IMR-90 (cell line): ENCODE results near the gene CHRM4. TPM values are rescaled to one million over a fixed set of nuclear protein-coding genes. Genes with fewer than 3 reads are reported as not detected.

ENCODE experiments used
- ATAC-seq: fragments of 200-7000 bp; cut with Tn5 transposase; 2 replicates; pipeline ENCODE4 v1.9.1; 2020; ENCODE audit warnings: low read depth, mild to moderate bottlenecking, moderate library complexity
- BruUV-seq: library from RNA; stranded (reverse); fragments of 400-500 nt; replicated peaks from 2 replicates; lab custom pipeline; 2021; lab: Mats Ljungman, UMichigan
- CTCF ChIA-PET: fragments of 300-600 bp; formaldehyde crosslinking; extraction: SDS; loops from one replicate; lab custom pipeline; 2021; ENCODE audit warnings: antibody characterized with exemption; lab: Yijun Ruan, JAX
- POLR2A ChIA-PET: fragments of 300-600 bp; sonication (Branson Sonifier 250); formaldehyde crosslinking; loops from one replicate; lab custom pipeline; 2022; ENCODE audit warnings: antibody characterized with exemption; ENCODE audit not compliant: unreplicated experiment; lab: Charles Lee
- DNase-seq: peaks from one replicate; pipeline ENCODE4 v3.0.0; 2013
- H2AFZ ChIP-seq: replicated peaks from 2 replicates; pipeline ENCODE3; 2013; ENCODE audit warnings: low read length, mild to moderate bottlenecking; ENCODE audit not compliant: poor library complexity
- H2AK5ac ChIP-seq: 2 replicates; pipeline ENCODE4 v1.6.1; 2013; ENCODE audit warnings: low read depth, low read length, inconsistent platforms
- H2AK9ac ChIP-seq: replicated peaks from 2 replicates; pipeline ENCODE3; 2013; ENCODE audit warnings: mild to moderate bottlenecking, low read depth, low read length, moderate library complexity; ENCODE audit not compliant: poor library complexity
- H2BK120ac ChIP-seq: 2 replicates; pipeline ENCODE4 v1.6.1; 2013; ENCODE audit warnings: low read depth, low read length, inconsistent platforms
- H2BK15ac ChIP-seq: 3 replicates; pipeline ENCODE4 v1.6.1; 2013; ENCODE audit warnings: low read depth, low read length, inconsistent platforms
- H2BK20ac ChIP-seq: 2 replicates; pipeline ENCODE4 v1.6.1; 2013; ENCODE audit warnings: low read depth, mild to moderate bottlenecking, inconsistent platforms, low read length, moderate library complexity
- H2BK5ac ChIP-seq: 2 replicates; pipeline ENCODE4 v1.6.1; 2013; ENCODE audit warnings: mild to moderate bottlenecking, low read depth, low read length, inconsistent platforms; ENCODE audit not compliant: poor library complexity, severe bottlenecking
- H3K14ac ChIP-seq: replicated peaks from 2 replicates; pipeline ENCODE4 v1.6.1; 2013; ENCODE audit warnings: low read depth, low read length, inconsistent platforms
- H3K18ac ChIP-seq: 2 replicates; pipeline ENCODE4 v1.6.1; 2013; ENCODE audit warnings: low read depth, low read length, control low read depth
- H3K23ac ChIP-seq: 2 replicates; pipeline ENCODE4 v1.6.1; 2013; ENCODE audit warnings: low read depth, low read length, inconsistent platforms
- H3K27ac ChIP-seq: 2 replicates; pipeline ENCODE4 v1.5.1; 2013; ENCODE audit warnings: mild to moderate bottlenecking, control low read depth, low read length; ENCODE audit not compliant: insufficient read depth
- H3K27me3 ChIP-seq: 2 replicates; pipeline ENCODE4 v1.6.1; 2013; ENCODE audit warnings: low read length; ENCODE audit not compliant: control insufficient read depth, insufficient read depth
- H3K36me3 ChIP-seq: 2 replicates; pipeline ENCODE4 v1.6.1; 2013; ENCODE audit warnings: low read length, mixed read lengths; ENCODE audit not compliant: control insufficient read depth, insufficient read depth
- H3K4ac ChIP-seq: 2 replicates; pipeline ENCODE4 v1.6.1; 2013; ENCODE audit warnings: low read depth, low read length, inconsistent platforms
- H3K4me1 ChIP-seq: 2 replicates; pipeline ENCODE4 v1.6.1; 2013; ENCODE audit warnings: low read length, mixed read lengths; ENCODE audit not compliant: control insufficient read depth, insufficient read depth
- H3K4me2 ChIP-seq: 2 replicates; pipeline ENCODE4 v1.6.1; 2013; ENCODE audit warnings: low read depth, mild to moderate bottlenecking, control low read depth, low read length, moderate library complexity
- H3K4me3 ChIP-seq: 2 replicates; pipeline ENCODE4 v1.5.1; 2013; ENCODE audit warnings: low read depth, mild to moderate bottlenecking, control low read depth, low read length, moderate library complexity; ENCODE audit not compliant: insufficient read depth
- H3K56ac ChIP-seq: 2 replicates; pipeline ENCODE4 v1.6.1; 2013; ENCODE audit warnings: low read length, inconsistent platforms; ENCODE audit not compliant: insufficient read depth; ENCODE audit errors: extremely low read depth
- H3K79me1 ChIP-seq, 2 experiments: 2 replicates each; pipeline ENCODE4 v1.6.1; 2013; ENCODE audit warnings: low read length in 2 of 2, inconsistent platforms in 1 of 2, low read depth in 1 of 2
- H3K9ac ChIP-seq: 2 replicates; pipeline ENCODE4 v1.6.1; 2013; ENCODE audit warnings: low read depth, low read length, control low read depth
- H3K9me1 ChIP-seq: 2 replicates; pipeline ENCODE4 v1.6.1; 2013; ENCODE audit warnings: low read length, inconsistent platforms; ENCODE audit not compliant: insufficient read depth
- H3K9me3 ChIP-seq: 2 replicates; pipeline ENCODE4 v1.6.1; 2013; ENCODE audit warnings: low read length; ENCODE audit not compliant: control insufficient read depth, insufficient read depth
- H4K20me1 ChIP-seq: 2 replicates; pipeline ENCODE4 v1.6.1; 2013; ENCODE audit warnings: low read length, inconsistent platforms; ENCODE audit not compliant: insufficient read depth
- H4K5ac ChIP-seq: 2 replicates; pipeline ENCODE4 v1.6.1; 2013; ENCODE audit warnings: mild to moderate bottlenecking, low read depth, low read length, control low read depth
- H4K8ac ChIP-seq, 2 experiments: 2 replicates each; pipeline ENCODE4 v1.6.1; 2013; ENCODE audit warnings: low read depth in 2 of 2, low read length in 2 of 2, control low read depth in 1 of 2, inconsistent platforms in 1 of 2
- H4K91ac ChIP-seq: 2 replicates; pipeline ENCODE4 v1.6.1; 2013; ENCODE audit warnings: low read depth, low read length, inconsistent platforms; ENCODE audit not compliant: insufficient read depth
- BHLHE40 ChIP-seq: fragments of 150-350 bp; IDR thresholded peaks from 2 replicates; pipeline ENCODE4 v1.6.1; 2016; ENCODE audit warnings: mild to moderate bottlenecking, low read depth, low read length
- CEBPB ChIP-seq: IDR thresholded peaks from 2 replicates; pipeline ENCODE4 v1.6.1; 2012; ENCODE audit warnings: low read depth, low read length, improper control_type of control experiment
- CHD1 ChIP-seq: IDR thresholded peaks from 2 replicates; pipeline ENCODE4 v1.6.1; 2012; ENCODE audit warnings: low read depth, low read length, improper control_type of control experiment
- CTCF ChIP-seq: conservative IDR thresholded peaks from 2 replicates; pipeline ENCODE4 v1.5.1; 2012; ENCODE audit warnings: mild to moderate bottlenecking, low read depth, low read length, improper control_type of control experiment
- ELK1 ChIP-seq: fragments of 150-350 bp; IDR thresholded peaks from 2 replicates; pipeline ENCODE4 v1.6.1; 2016; ENCODE audit warnings: low read depth, mild to moderate bottlenecking, low read length, moderate library complexity, borderline replicate concordance
- FOS ChIP-seq: fragments of 150-350 bp; IDR thresholded peaks from 2 replicates; pipeline ENCODE4 v1.6.1; 2016; ENCODE audit warnings: low read depth, low read length
- MAFK ChIP-seq: IDR thresholded peaks from 2 replicates; pipeline ENCODE4 v1.6.1; 2012; ENCODE audit warnings: low read depth, low read length, improper control_type of control experiment
- MAZ ChIP-seq: IDR thresholded peaks from 2 replicates; pipeline ENCODE4 v1.6.1; 2012; ENCODE audit warnings: low read depth, mild to moderate bottlenecking, low read length, improper control_type of control experiment, moderate library complexity, borderline replicate concordance
- MXI1 ChIP-seq: IDR thresholded peaks from 2 replicates; pipeline ENCODE4 v1.6.1; 2012; ENCODE audit warnings: low read depth, mild to moderate bottlenecking, low read length, moderate library complexity, borderline replicate concordance
- NFE2L2 ChIP-seq: fragments of 150-350 bp; IDR thresholded peaks from 2 replicates; pipeline ENCODE4 v1.6.1; 2016; ENCODE audit warnings: low read depth, mild to moderate bottlenecking, low read length
- POLR2A ChIP-seq: IDR thresholded peaks from 2 replicates; pipeline ENCODE4 v1.6.1; 2012; ENCODE audit warnings: mild to moderate bottlenecking, low read depth, low read length
- RAD21 ChIP-seq: IDR thresholded peaks from 2 replicates; pipeline ENCODE4 v1.6.1; 2012; ENCODE audit warnings: low read length, improper control_type of control experiment
- RCOR1 ChIP-seq: IDR thresholded peaks from 2 replicates; pipeline ENCODE4 v1.6.1; 2012; ENCODE audit warnings: mild to moderate bottlenecking, low read length, improper control_type of control experiment; ENCODE audit not compliant: insufficient replicate concordance
- SMC3 ChIP-seq: fragments of 150-350 bp; IDR thresholded peaks from 2 replicates; pipeline ENCODE4 v1.6.1; 2016; ENCODE audit warnings: low read depth, mild to moderate bottlenecking, antibody characterized with exemption, low read length, moderate library complexity
- WGBS, 2 experiments: methylation state at CpG; one replicate each; pipeline versions ENCODE4 v1.1.5 to v1.1.7; 2013; ENCODE audit warnings: missing lambda C conversion rate in 2 of 2; ENCODE audit not compliant: insufficient read length in 1 of 2; ENCODE audit errors: extremely low coverage in 2 of 2; 5-methylcytosine and 5-hydroxymethylcytosine counted together
- dilution Hi-C: fragments of 300-500 bp; cut with HindIII; formaldehyde crosslinking; loops from one replicate; pipeline ENCODE4 v1.14.3; 2018; ENCODE audit warnings: low sequenced_read_pairs; ENCODE audit not compliant: unreplicated experiment
- in situ Hi-C: fragments of 300-500 bp; cut with MboI; formaldehyde crosslinking; loops from 3 replicates; pipeline ENCODE4 v1.14.3; 2019; ENCODE audit warnings: low sequenced_read_pairs, inconsistent platforms, mixed read lengths
- intact Hi-C: fragments of 100-400 bp; cut with micrococcal nuclease; formaldehyde crosslinking; loops from 2 replicates; pipeline ENCODE4 v1.10.0; 2022
- polyA plus RNA-seq, 3 experiments: library from polyadenylated mRNA; depleted of rRNA; stranded (reverse); fragments of >200 nt; gene quantifications; 2 replicates each; pipeline ENCODE4 v1.2.3, GENCODE V29; 2012; ENCODE audit warnings: low replicate concordance in 1 of 3
- total RNA-seq: library from RNA; depleted of rRNA; stranded (reverse); fragments of >200 nt; gene quantifications from 2 replicates; pipeline ENCODE4 v1.2.3, GENCODE V29; 2012

CHRM4 gene
- total and polyA plus RNA-seq, 2 of the 4 experiments (the other 2 are of a cell fraction), result 0.09 to 0.18 TPM

- peaks cover 10% of the 10 kb centered on the region; the same call in 1 of the 2 replicates for H3K9me1 ChIP-seq
- H2BK15ac ChIP-seq, result no peak overlapping the region
- H2BK20ac ChIP-seq, result no peak overlapping the region
- H4K8ac ChIP-seq, result no peak overlapping the region
- H3K27me3 ChIP-seq, result peaks cover 33% of the 10 kb centered on the region
- no peaks in the 10 kb centered on the region for H3K79me1 ChIP-seq
- no peak overlapping the region for H3K9ac ChIP-seq
- peaks cover 8% of the 10 kb centered on the region; the same call in 1 of the 2 replicates for H3K4me1 ChIP-seq
- H2BK5ac ChIP-seq, result no peak overlapping the region
- dilution Hi-C loops, result no loop called here
- no peak overlapping the region for H3K14ac ChIP-seq
- no peak overlapping the region for H3K4ac ChIP-seq
- H3K56ac ChIP-seq, result no peak overlapping the region
- peak overlapping the region; percentile 88; the same call in 1 of the 2 replicates for H3K23ac ChIP-seq
- H2BK120ac ChIP-seq, result no peak overlapping the region
- H4K91ac ChIP-seq, result no peak overlapping the region
- ChIA-PET POLR2A (no interaction called here), CTCF (interaction anchor here (0.9 to 2.3 kb wide), 3 partner anchors 10 to 146 kb away, joined by 3 to 12 read pairs (median 6); no protein-coding TSS in a partner anchor)
- intact Hi-C loops, result loop anchor here (1.0 to 10.0 kb wide), 4 partner anchors 140 to 295 kb away; partner anchors contain the start of genes ATG13 and HARBI1
- H3K27ac ChIP-seq, result no peak overlapping the region
- no peak overlapping the region for H3K18ac ChIP-seq
- H4K5ac ChIP-seq, result no peak overlapping the region
- ATAC-seq (peak; percentile 69), DNase-seq (peak; percentile 46)
- H3K4me3 ChIP-seq, result peak overlapping the region; percentile 45
- H3K36me3 ChIP-seq, result no peaks in the 10 kb centered on the region
- in situ Hi-C loops, result no loop called here
- H4K20me1 ChIP-seq, result peaks cover 24% of the 10 kb centered on the region
- WGBS, 2 experiments, result 3% methylated on average over 34 of the region's 80 CpGs; no CpG with 5 or more reads in 1 of the 2 experiments
- BruUV-seq, result no TSS peak
- peak overlapping the region; percentile 90 for H2AFZ ChIP-seq
- H3K9me3 ChIP-seq, result no peaks in the 10 kb centered on the region
- H3K4me2 ChIP-seq, result peak overlapping the region; percentile 91
- peak overlapping the region; percentile 86 for H2AK9ac ChIP-seq
- H2AK5ac ChIP-seq, result no peak overlapping the region
- no peak for TF ChIP-seq CEBPB
- TF ChIP-seq MAFK, result no peak
- TF ChIP-seq POLR2A, result no peak
- peak; percentile 91 for TF ChIP-seq CTCF
- no peak for TF ChIP-seq CHD1
- 0 out of 2 replicates have a peak, but pooled peaks have one; percentile 40 for TF ChIP-seq MXI1
- TF ChIP-seq RCOR1, result no peak
- TF ChIP-seq RAD21, result peak; percentile 82
- no peak for TF ChIP-seq ELK1
- peak; percentile 50; the same call in 1 of the 2 replicates for TF ChIP-seq MAZ
- peak; percentile 80 for TF ChIP-seq BHLHE40
- TF ChIP-seq NFE2L2, result no peak
- no peak for TF ChIP-seq FOS
- peak; percentile 66 for TF ChIP-seq SMC3
These were observed 1.9 kb downstream of the CHRM4 start for GRCh38 chr11:46389450-46390330.
